Prostate gland (tissue), 2 donors: ENCODE measurements around the gene OTULINL. TPM values are rescaled to one million over a fixed set of nuclear protein-coding genes. Genes with fewer than 3 reads are reported as not detected.

ENCODE experiments used
- DNase-seq: peaks from one replicate; pipeline ENCODE4 v3.0.0-alpha.2; 2019; ENCODE audit warnings: low spot score
- H3K27ac ChIP-seq, 2 donors: fragments of 200-600 bp; sonication (generic); 2 replicates each; pipeline ENCODE4 v1.5.1; 2017 to 2019
- H3K27me3 ChIP-seq: fragments of 200-600 bp; sonication (generic); replicated peaks from 2 replicates; pipeline ENCODE4 v1.5.1; 2019; ENCODE audit not compliant: insufficient read depth
- H3K36me3 ChIP-seq, 2 donors: fragments of 200-600 bp; sonication (generic); 1 replicate in 1 of 2; 2 replicates in 1 of 2; pipeline versions ENCODE4 v1.5.1 to v1.8.1; 2017 to 2019
- H3K4me1 ChIP-seq: fragments of 200-600 bp; sonication (generic); replicated peaks from 2 replicates; pipeline ENCODE4 v1.5.1; 2019
- H3K4me3 ChIP-seq, 2 donors: fragments of 200-600 bp; sonication (generic); 2 replicates each; pipeline ENCODE4 v1.5.1; 2017 to 2019
- H3K9me3 ChIP-seq: fragments of 200-600 bp; sonication (generic); 2 replicates; pipeline ENCODE4 v1.5.1; 2017
- POLR2A ChIP-seq: fragments of 450-650 bp; IDR thresholded peaks from one replicate; pipeline ENCODE4 v1.6.1; 2016; ENCODE audit warnings: antibody characterized with exemption, mild to moderate bottlenecking
- POLR2AphosphoS5 ChIP-seq: sonication (generic); formaldehyde crosslinking; IDR thresholded peaks from one replicate; pipeline ENCODE4 v1.6.1; 2017; ENCODE audit warnings: antibody characterized with exemption
- WGBS: methylation state at CpG from one replicate; pipeline ENCODE4 v1.1.5; 2018; 5-methylcytosine and 5-hydroxymethylcytosine counted together
- intact Hi-C: fragments of 100-400 bp; cut with DNase I; formaldehyde crosslinking; loops from one replicate; pipeline ENCODE4 v1.14.2; 2022
- total RNA-seq, 2 donors: library from RNA; depleted of rRNA; stranded (reverse); fragments of >200 nt; gene quantifications; one replicate each; pipeline ENCODE4 v1.1.0, GENCODE V29; 2016
- TF ChIP-seq, protein P1 (sequence below), 4 experiments: fragments of 200-600 bp in 2 of 4; fragments of 450-650 bp in 2 of 4; sonication (generic) in 2 of 4; IDR thresholded peaks; 1 replicate in 3 of 4; 2 replicates in 1 of 4; pipeline ENCODE4 v1.5.1; 2016 to 2019; ENCODE audit warnings: antibody characterized with exemption in 4 of 4, mild to moderate bottlenecking in 2 of 4, moderate library complexity in 2 of 4

Gene OTULINL
- total RNA-seq = 10 to 100 TPM; 12.4 to 20.6 TPM

DNA sequence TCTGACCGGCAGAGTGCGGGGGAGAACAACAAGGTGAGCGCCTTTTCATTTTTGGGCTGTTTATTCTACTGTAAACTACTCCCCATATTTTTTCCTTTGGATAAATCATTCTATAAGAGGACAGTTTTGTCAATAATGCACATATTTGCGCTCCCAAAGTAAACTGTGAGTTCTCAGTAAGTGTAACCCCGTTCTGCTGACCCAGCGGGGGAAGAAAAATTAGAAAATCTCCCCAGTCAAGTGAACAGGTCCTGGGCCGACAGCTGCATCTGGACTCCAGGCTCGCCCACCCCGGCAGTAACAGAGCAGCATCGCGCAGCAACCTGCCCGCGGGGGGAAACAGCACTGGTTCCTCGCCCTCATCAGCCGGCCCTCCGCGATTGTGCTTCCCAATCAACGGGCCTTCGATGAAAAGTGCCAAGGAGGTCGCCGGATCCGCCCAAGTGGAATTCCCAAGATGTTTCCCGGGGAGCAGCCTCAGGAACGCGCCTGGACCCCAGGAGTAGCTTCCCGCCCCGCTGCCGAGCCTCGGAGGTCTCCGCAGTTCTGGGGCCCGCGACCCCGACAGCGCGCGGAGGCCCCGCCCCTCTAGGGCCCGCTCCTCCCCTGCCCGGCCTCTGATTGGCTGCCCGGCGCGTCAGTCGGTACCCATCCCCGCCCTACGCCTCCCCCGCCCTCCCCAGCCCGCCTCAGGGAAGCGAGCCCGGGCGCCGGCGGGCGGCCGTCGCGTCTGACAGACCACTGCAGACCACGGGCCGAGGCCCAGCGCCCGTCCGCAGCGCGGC is at the start of gene OTULINL:
Gene OTULINL, plus strand, starts transcription at position 687 of the 785 bp plus-strand sequence. CDS start 103 bp downstream, outside the sequence.
- 12% methylated on average over 29 of the region's 63 CpGs for WGBS
- no peaks in the 10 kb centered on the region for H3K4me1 ChIP-seq
- peak within 1 kb of the TSS; percentile 84 to 88 for H3K27ac ChIP-seq
- DNase-seq = peak; percentile 86
- H3K4me3 ChIP-seq = peak within 1 kb of the TSS; percentile 89
- intact Hi-C loops = loop anchor here (5.0 kb wide), 1 partner anchor 184 kb away; no protein-coding TSS in a partner anchor
- TF ChIP-seq POLR2AphosphoS5 (peak; percentile 22), POLR2A (peak; percentile 25)
- TF ChIP-seq, protein P1, sequence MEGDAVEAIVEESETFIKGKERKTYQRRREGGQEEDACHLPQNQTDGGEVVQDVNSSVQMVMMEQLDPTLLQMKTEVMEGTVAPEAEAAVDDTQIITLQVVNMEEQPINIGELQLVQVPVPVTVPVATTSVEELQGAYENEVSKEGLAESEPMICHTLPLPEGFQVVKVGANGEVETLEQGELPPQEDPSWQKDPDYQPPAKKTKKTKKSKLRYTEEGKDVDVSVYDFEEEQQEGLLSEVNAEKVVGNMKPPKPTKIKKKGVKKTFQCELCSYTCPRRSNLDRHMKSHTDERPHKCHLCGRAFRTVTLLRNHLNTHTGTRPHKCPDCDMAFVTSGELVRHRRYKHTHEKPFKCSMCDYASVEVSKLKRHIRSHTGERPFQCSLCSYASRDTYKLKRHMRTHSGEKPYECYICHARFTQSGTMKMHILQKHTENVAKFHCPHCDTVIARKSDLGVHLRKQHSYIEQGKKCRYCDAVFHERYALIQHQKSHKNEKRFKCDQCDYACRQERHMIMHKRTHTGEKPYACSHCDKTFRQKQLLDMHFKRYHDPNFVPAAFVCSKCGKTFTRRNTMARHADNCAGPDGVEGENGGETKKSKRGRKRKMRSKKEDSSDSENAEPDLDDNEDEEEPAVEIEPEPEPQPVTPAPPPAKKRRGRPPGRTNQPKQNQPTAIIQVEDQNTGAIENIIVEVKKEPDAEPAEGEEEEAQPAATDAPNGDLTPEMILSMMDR (IDR thresholded peaks at IDR 0.05) = no peak
- no peaks in the 10 kb centered on the region for H3K9me3 ChIP-seq
- H3K27me3 ChIP-seq = no peaks in the 10 kb centered on the region
- no peaks in the 10 kb centered on the region for H3K36me3 ChIP-seq

DNA sequence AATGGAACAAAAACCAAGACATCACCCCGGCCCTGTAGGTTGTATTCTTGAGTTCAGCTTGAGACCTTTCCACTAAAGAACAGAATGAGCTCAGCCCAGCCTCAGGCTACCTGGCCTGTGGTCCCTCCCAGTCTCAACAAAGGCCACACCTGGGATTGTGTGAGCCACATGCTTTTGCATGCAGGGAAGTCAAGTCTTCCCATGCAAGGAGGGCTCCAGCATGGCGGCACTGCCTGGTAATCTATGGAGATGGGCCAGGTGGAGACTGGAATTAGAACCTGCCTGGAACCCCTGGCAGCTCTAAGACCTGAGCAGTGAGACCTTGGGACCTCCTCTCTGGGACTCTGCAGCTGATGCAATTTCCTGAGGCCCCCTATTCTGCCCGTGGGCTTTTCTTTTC is 49.4 kb upstream of the OTULINL start:
- 57% methylated on average over 3 of the region's 3 CpGs for WGBS
- TF ChIP-seq, protein P1 (IDR thresholded peaks at IDR 0.05) = no peak
- TF ChIP-seq POLR2A = no peak
- no peak for TF ChIP-seq POLR2AphosphoS5
- no peak overlapping the region for H3K27ac ChIP-seq
- intact Hi-C loops = no loop called here
- DNase-seq = no peak
- no peaks in the 10 kb centered on the region for H3K27me3 ChIP-seq
- H3K4me3 ChIP-seq = no peak overlapping the region
- H3K36me3 ChIP-seq = no peaks in the 10 kb centered on the region
- no peaks in the 10 kb centered on the region for H3K4me1 ChIP-seq
- no peaks in the 10 kb centered on the region for H3K9me3 ChIP-seq

DNA sequence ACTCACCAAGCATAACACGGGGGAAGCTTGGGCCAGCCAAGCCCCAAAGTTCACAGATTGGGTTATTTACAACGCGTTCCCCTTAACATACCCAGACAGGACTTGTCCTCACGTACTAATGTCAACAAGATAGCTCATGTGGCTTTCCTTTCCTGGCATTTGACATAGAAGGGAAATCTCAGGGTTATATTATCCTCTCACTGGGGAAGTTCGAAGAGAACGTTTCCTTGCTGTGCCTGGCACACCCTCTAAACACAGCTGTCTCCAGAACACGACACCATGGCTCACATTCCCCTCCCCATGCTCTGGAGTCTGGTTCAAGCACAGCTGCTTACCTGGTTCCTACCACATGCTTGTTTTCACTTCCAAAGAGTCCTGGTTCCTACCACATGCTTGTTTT is 46.8 kb upstream of the OTULINL start:
- peak overlapping the region in 1 of 2 donors; percentile 46 for H3K27ac ChIP-seq
- H3K9me3 ChIP-seq = no peaks in the 10 kb centered on the region
- no peaks in the 10 kb centered on the region for H3K4me1 ChIP-seq
- H3K36me3 ChIP-seq = no peaks in the 10 kb centered on the region
- WGBS = 3% methylated on average over 7 of the region's 7 CpGs
- intact Hi-C loops = no loop called here
- DNase-seq = no peak
- peak; percentile 75 for TF ChIP-seq POLR2AphosphoS5
- TF ChIP-seq, protein P1 (IDR thresholded peaks at IDR 0.05) = no peak
- no peak overlapping the region for H3K4me3 ChIP-seq
- no peaks in the 10 kb centered on the region for H3K27me3 ChIP-seq

DNA sequence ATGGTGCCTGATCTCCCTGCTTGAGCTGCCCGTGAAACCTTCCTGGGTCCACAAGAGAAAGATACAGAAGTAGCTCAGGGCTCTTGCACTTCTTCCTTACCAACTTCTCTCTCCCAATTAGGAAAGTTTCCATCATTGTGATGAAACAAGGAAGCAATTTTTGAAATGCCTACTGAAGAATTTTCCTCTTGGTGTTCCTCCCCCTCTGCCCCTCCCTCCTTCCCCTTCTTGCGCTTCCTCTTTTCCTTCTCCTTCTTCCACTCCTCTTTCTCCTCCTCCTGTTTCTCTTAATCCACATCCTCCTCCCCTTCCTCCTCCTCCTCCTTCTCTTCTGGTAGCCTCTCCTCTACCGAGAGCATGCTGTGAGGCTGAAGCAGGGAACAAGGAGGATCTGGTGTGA is 36.3 kb upstream of the OTULINL start:
- H3K4me3 ChIP-seq = no peak overlapping the region
- no peaks in the 10 kb centered on the region for H3K36me3 ChIP-seq
- no peaks in the 10 kb centered on the region for H3K9me3 ChIP-seq
- intact Hi-C loops = no loop called here
- TF ChIP-seq, protein P1 (IDR thresholded peaks at IDR 0.05) = no peak
- TF ChIP-seq POLR2AphosphoS5 = no peak
- TF ChIP-seq POLR2A = no peak
- no peaks in the 10 kb centered on the region for H3K27me3 ChIP-seq
- H3K27ac ChIP-seq = no peak overlapping the region
- 68% methylated on average over 3 of the region's 3 CpGs for WGBS
- no peak for DNase-seq
- no peaks in the 10 kb centered on the region for H3K4me1 ChIP-seq

DNA sequence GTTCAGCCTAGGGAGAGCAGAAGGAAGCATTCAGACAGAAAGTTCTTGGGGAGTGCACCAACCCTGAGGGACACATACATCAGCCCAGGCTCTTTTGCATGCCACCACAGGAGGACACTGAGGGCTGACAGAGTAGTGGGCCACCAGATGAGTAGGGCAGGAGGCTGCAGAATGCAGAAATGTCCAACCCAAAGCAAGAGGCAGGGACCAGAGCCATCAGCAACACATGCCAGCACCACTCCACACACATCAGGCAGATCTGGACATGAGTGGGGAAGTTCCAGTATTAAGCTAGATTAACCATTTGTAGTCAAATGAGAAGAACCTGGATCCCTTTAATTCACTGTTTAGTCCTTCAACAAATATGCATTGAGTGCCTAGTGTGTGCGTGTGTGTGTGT is 35.7 kb upstream of the OTULINL start:
- no peak for DNase-seq
- Histone ChIP-seq H3K36me3 (no peaks in the 10 kb centered on the region), H3K4me3 (no peak overlapping the region), H3K4me1 (no peaks in the 10 kb centered on the region), H3K27ac (no peak overlapping the region), H3K27me3 (no peaks in the 10 kb centered on the region), H3K9me3 (no peaks in the 10 kb centered on the region)
- intact Hi-C loops = no loop called here
- 76% methylated on average over 1 of the region's 1 CpG for WGBS
- TF ChIP-seq POLR2A = no peak
- TF ChIP-seq, protein P1 (IDR thresholded peaks at IDR 0.05) = no peak
